Activated CD8-positive, alpha-beta memory T cell treated with anti-CD3 and anti-CD28 coated beads for 1 hour (primary cell): Measurements from ENCODE around the gene TSHZ3.

ENCODE experiments used
- DNase-seq, 2 donors: peaks; one replicate each; pipeline ENCODE4 v3.0.0-alpha.2; 2020; ENCODE audit warnings: low read depth in 1 of 2; ENCODE audit errors: extremely low read depth in 1 of 2

Gene TSHZ3

GRCh38 chr19:31355665-31356289 is 6.5 kb upstream of the TSHZ3 start:
- DNase-seq = no peak

- DNase-seq = no peak
These were observed 5.8 kb upstream of the TSHZ3 start for GRCh38 chr19:31354799-31355664.

GRCh38 chr19:31354316-31354715 is 5.1 kb upstream of the TSHZ3 start:
- DNase-seq = no peak

GRCh38 chr19:31353833-31354232 is 4.6 kb upstream of the TSHZ3 start:
- DNase-seq = no peak

GRCh38 chr19:31352782-31353651 is 3.8 kb upstream of the TSHZ3 start:
- no peak for DNase-seq

- no peak for DNase-seq
These were observed 3.1 kb upstream of the TSHZ3 start for GRCh38 chr19:31352296-31352781.

- no peak for DNase-seq
These were observed 2.6 kb upstream of the TSHZ3 start for GRCh38 chr19:31351855-31352195.

- no peak for DNase-seq
These were observed 2.0 kb upstream of the TSHZ3 start for GRCh38 chr19:31351056-31351854.

- DNase-seq = no peak
These were observed 1.4 kb upstream of the TSHZ3 start for GRCh38 chr19:31350693-31351055.

GRCh38 chr19:31350033-31350692 is 927 bp upstream of the TSHZ3 start:
- no peak for DNase-seq

- DNase-seq = no peak
These were observed 616 bp downstream of the TSHZ3 start for GRCh38 chr19:31348481-31349159.

- DNase-seq = no peak
These were observed 1.3 kb downstream of the TSHZ3 start for GRCh38 chr19:31347828-31348392.

GRCh38 chr19:31347354-31347753 is 1.9 kb downstream of the TSHZ3 start:
- DNase-seq = no peak

- DNase-seq = no peak
These were observed 2.8 kb downstream of the TSHZ3 start for GRCh38 chr19:31346184-31347059.

GRCh38 chr19:31344403-31344802 is 4.8 kb downstream of the TSHZ3 start:
- DNase-seq = no peak

GRCh38 chr19:31342926-31343325 is 6.3 kb downstream of the TSHZ3 start:
- DNase-seq = no peak

GRCh38 chr19:31340042-31341025 is 8.9 kb downstream of the TSHZ3 start:
- DNase-seq = no peak
